Pancreas (tissue), 10 donors: ENCODE measurements around the gene LMO1. TPM values are rescaled to one million over a fixed set of nuclear protein-coding genes. Genes with fewer than 3 reads are reported as not detected.
A peak's percentile ranks its signal among the peaks of the same experiment; 100 is the strongest.

ENCODE experiments used
- ATAC-seq, 4 donors: fragments of 200-7000 bp; cut with Tn5 transposase; one replicate each; pipeline versions ENCODE4 v1.8.0 to v1.9.1; 2020; ENCODE audit warnings: mild to moderate bottlenecking in 4 of 4, moderate library complexity in 4 of 4
- DNase-seq, 6 donors: peaks; one replicate each; pipeline ENCODE4 v3.0.0-alpha.2; 2020
- FAIRE-seq: peaks from 2 replicates; lab custom pipeline; 2012; peaks lifted over from hg19 to GRCh38; lab: Jason Lieb, UNC
- H3K27ac ChIP-seq, 4 donors: fragments of 200-600 bp; sonication (generic); 1 replicate in 3 of 4; 2 replicates in 1 of 4; pipeline versions ENCODE4 v1.5.0 to v1.8.0; 2020
- H3K27me3 ChIP-seq, 4 donors: fragments of 200-600 bp; one replicate each; pipeline ENCODE4 v1.8.0; 2021
- H3K36me3 ChIP-seq, 3 donors: fragments of 200-600 bp; sonication (generic) in 1 of 3; one replicate each; pipeline versions ENCODE4 v1.5.0 to v1.8.0; 2020 to 2021
- H3K4me1 ChIP-seq, 3 donors: fragments of 200-600 bp; one replicate each; pipeline ENCODE4 v1.8.0; 2021
- H3K4me3 ChIP-seq, 4 donors: fragments of 200-600 bp; sonication (generic) in 2 of 4; one replicate each; pipeline versions ENCODE4 v1.5.0 to v1.8.0; 2020 to 2021
- H3K9me3 ChIP-seq, 4 donors: fragments of 200-600 bp; one replicate each; pipeline ENCODE4 v1.8.0; 2021
- WGBS, 2 donors: extraction: QIAGEN DNeasy Blood & Tissue Kit; methylation state at CpG; one replicate each; pipeline ENCODE4 v1.1.7; 2013; 5-methylcytosine and 5-hydroxymethylcytosine counted together
- intact Hi-C, 3 donors: fragments of 100-400 bp; cut with DNase I; formaldehyde crosslinking; loops; one replicate each; pipeline versions ENCODE4 v1.11.1 to v1.14.2; 2022
- polyA plus RNA-seq, 2 donors: library from polyadenylated mRNA; stranded (reverse); fragments of 200-250 nt; gene quantifications; one replicate each; pipeline ENCODE4 v1.2.3, GENCODE V29; 2013
- total RNA-seq, 6 donors: library from RNA; stranded (reverse); fragmentation: NEBNext Ultra II Directional in 4 of 6; extraction: Animal tissue kit (Norgen Biotek cat#: 25700) in 4 of 6; gene quantifications; one replicate each; pipeline versions ENCODE4 v1.2.1 to v1.2.4, GENCODE V29; 2021 to 2023
- TF ChIP-seq, protein P1 (sequence below), 4 donors: fragments of 200-600 bp; sonication (generic) in 3 of 4; IDR thresholded peaks; one replicate each; pipeline versions ENCODE4 v1.5.0 to v1.8.0; 2021; ENCODE audit warnings: antibody characterized with exemption in 4 of 4
- donor health status: healthy with polysubstance abuse.
- donor health status: DM: no; HTN: no; CAD: no; lungs with moderate emphysema.
- donor health status: DM: no; HTN: no; CAD: no.
- donor health status: control.
- donor health status: control.
- donor health status: Bipolar disorder and iron deficiency.
- donor health status: DM: yes; HTN: yes; CAD: no.
- donor health status: DM: no; HTN: no; CAD: no.
- donor health status: DM: no; HTN: no; CAD: no.
- donor health status: DM: yes; HTN: yes; CAD: no.

Gene LMO1
- total and polyA plus RNA-seq, 8 donors, result 0.14 to 6.8 (median 0.61) TPM

DNA sequence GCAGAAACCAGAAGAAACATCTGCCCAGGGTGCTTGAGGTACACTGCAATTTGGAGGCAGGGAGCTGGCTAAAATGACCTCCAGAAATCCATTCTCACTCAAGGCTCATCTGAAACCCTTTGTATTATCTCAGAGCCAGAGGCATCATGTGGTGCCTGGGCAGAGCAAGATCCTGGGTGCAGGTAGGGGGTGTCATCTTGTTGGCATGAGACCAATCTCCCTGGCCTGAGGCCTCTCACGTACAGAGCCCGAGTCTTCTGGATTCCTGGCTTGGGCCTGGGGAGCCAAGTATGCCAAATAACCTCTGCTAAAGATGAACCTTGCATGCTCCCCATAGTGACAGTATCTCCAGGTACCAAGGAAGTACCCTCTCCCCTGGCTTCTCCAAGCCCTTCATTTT is 2.4 kb downstream of the LMO1 start:
- no peak for ATAC-seq
- intact Hi-C loops, result no loop called here
- H3K27me3 ChIP-seq, result peaks cover 0 to 16% (median 0%) of the 10 kb centered on the region in 4 donors
- 93 to 95% methylated on average over 2 of the region's 2 CpGs for WGBS, 2 donors
- TF ChIP-seq, protein P1, sequence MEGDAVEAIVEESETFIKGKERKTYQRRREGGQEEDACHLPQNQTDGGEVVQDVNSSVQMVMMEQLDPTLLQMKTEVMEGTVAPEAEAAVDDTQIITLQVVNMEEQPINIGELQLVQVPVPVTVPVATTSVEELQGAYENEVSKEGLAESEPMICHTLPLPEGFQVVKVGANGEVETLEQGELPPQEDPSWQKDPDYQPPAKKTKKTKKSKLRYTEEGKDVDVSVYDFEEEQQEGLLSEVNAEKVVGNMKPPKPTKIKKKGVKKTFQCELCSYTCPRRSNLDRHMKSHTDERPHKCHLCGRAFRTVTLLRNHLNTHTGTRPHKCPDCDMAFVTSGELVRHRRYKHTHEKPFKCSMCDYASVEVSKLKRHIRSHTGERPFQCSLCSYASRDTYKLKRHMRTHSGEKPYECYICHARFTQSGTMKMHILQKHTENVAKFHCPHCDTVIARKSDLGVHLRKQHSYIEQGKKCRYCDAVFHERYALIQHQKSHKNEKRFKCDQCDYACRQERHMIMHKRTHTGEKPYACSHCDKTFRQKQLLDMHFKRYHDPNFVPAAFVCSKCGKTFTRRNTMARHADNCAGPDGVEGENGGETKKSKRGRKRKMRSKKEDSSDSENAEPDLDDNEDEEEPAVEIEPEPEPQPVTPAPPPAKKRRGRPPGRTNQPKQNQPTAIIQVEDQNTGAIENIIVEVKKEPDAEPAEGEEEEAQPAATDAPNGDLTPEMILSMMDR (IDR thresholded peaks at IDR 0.05), result no peak
- H3K4me3 ChIP-seq, result no peak overlapping the region
- FAIRE-seq, result no peak
- H3K4me1 ChIP-seq, result peaks cover 0 to 11% (median 8%) of the 10 kb centered on the region in 3 donors
- no peaks in the 10 kb centered on the region for H3K36me3 ChIP-seq
- no peak overlapping the region for H3K27ac ChIP-seq
- no peaks in the 10 kb centered on the region for H3K9me3 ChIP-seq
- DNase-seq, result peak in 1 of 6 donors; percentile 30

DNA sequence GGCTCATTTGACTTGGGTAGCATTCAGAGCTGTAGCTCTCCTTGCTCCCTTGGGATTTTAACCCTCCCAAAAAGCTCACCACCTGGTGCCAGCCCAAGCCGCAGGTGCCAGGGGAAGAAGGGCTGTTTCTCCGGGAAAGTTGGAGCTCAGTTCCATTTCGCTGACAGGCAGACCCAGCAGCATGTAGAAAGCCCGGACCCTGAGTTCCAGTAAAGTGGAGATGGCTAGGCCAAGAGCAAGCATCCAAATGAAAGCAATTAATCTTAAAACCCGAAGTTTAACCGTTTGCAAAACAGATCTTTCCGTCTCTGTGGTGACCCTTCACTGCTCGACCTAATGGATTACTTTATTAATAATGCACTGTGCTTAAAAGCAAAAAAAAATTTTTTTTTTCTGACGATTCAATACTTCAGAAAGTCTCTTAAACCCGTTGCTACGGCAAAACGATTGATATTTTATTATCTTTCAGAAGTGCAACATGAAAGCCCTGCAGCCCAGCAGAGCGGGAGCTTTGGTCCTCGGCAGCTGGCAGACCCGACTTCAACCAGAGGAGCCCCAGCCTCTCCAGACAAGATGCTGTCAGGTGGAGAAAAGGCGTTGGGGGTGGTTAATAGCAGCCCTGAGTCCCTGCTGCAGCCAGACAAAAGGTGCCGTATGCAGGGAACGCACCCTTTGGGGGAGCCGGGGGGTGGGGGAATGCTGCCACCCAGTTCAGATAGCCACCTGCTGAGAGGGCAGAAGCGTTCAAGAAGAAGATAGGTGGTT is 3.3 kb downstream of the LMO1 start:
- Histone ChIP-seq H3K27ac (no peak overlapping the region), H3K9me3 (no peaks in the 10 kb centered on the region), H3K27me3 (peaks cover 0 to 9% (median 0%) of the 10 kb centered on the region in 4 donors), H3K4me1 (peaks cover 0 to 11% (median 8%) of the 10 kb centered on the region in 3 donors), H3K4me3 (no peak overlapping the region), H3K36me3 (no peaks in the 10 kb centered on the region)
- DNase-seq, result peak in 1 of 6 donors; percentile 23
- no peak for ATAC-seq
- intact Hi-C loops, result no loop called here
- TF ChIP-seq, protein P1 (IDR thresholded peaks at IDR 0.05), result no peak
- no peak for FAIRE-seq
- WGBS, 2 donors, result 70 to 79% methylated on average over 20 of the region's 20 CpGs

DNA sequence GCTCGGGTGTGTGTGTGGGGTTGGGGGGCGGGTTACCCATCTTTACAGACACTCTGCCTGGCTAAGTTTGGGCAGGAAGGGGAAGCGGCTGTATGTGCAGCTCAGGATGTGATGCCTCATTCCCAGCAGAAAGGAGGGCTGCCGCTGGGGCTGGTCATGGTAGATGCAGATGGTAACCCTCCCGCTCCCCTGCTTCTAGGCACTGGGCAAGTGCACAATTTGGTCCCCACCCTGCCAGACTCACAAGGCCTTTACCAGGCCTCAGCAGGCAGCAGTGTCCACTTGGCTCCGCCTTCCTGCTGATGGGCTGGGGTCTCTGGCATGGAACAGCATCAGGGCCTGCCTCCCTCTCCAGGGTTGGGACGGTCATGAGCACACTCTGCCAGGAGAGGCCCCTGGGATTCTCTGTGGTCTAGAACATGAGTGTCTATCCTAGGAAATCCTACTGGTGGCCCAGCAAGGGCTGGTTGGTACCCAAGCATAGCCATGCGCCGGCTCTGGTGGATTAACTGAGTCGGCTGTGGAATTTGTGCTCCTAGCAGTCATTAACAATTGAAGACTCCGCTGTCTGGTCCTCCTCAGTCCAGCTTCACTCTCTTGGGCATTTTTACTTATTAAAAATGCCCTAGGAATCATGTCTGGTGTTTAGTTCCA is 4.2 kb downstream of the LMO1 start:
- H3K4me3 ChIP-seq, result no peak overlapping the region

DNA sequence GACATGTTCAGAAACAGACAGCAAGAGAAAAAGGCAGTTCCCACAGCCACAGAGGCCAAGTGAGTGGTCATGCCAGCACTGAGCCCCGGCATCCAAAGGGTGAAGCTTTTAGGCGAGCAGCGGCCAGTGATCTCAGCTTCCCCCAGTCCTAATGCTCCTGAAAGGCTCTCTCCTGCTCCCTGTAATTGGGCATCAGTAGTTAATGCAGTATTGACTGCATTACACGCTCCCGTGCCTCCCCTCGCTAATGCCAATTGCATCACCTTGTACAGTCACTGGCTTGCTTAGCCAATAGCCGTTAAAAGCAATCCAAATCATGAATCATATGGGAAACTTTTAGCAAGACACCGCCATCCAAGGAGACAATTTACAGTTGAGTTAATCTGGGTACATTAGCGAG is 4.9 kb downstream of the LMO1 start:
- FAIRE-seq (no peak), DNase-seq (peak in 1 of 6 donors; percentile 51), ATAC-seq (peak in 3 of 4 donors; percentile 12 to 73 (median 54))
- TF ChIP-seq, protein P1 (IDR thresholded peaks at IDR 0.05), result no peak
- H3K4me1 ChIP-seq, result peaks cover 0 to 8% (median 8%) of the 10 kb centered on the region in 3 donors
- H3K9me3 ChIP-seq, result no peaks in the 10 kb centered on the region
- H3K27ac ChIP-seq, result no peak overlapping the region
- H3K36me3 ChIP-seq, result no peaks in the 10 kb centered on the region
- H3K4me3 ChIP-seq, result no peak overlapping the region
- 83 to 89% methylated on average over 9 of the region's 9 CpGs for WGBS, 2 donors
- H3K27me3 ChIP-seq, result peaks cover 0 to 7% (median 0%) of the 10 kb centered on the region in 4 donors
- intact Hi-C loops, result no loop called here

More for the DNA sequence above, 4.2 kb downstream of the LMO1 start:
- Histone ChIP-seq H3K9me3 (no peaks in the 10 kb centered on the region), H3K27ac (no peak overlapping the region), H3K4me1 (peaks cover 0 to 11% (median 8%) of the 10 kb centered on the region in 3 donors), H3K36me3 (no peaks in the 10 kb centered on the region), H3K27me3 (peaks cover 0 to 7% (median 0%) of the 10 kb centered on the region in 4 donors)
- DNase-seq (peak in 1 of 6 donors; percentile 45), FAIRE-seq (no peak), ATAC-seq (no peak)
- 84 to 86% methylated on average over 11 of the region's 11 CpGs for WGBS, 2 donors
- TF ChIP-seq, protein P1 (IDR thresholded peaks at IDR 0.05), result no peak
- intact Hi-C loops, result no loop called here
